ENCODE data around the gene LYL1.

The LYL1 gene

GRCh38 chr19:13053761-13054625 lies 48.7 kb downstream of the LYL1 start:
- FAIRE-seq (no peak), DNase-seq (ENCODE audit: insufficient read length, low spot score) (no peak)
- TF ChIP-seq SPI1 (IDR thresholded peaks at IDR 0.05; ENCODE audit: low read depth, low read length): no peak

GRCh38 chr19:13053238-13053637 lies 49.4 kb downstream of the LYL1 start:
- TF ChIP-seq POLR2AphosphoS5 (IDR thresholded peaks at IDR 0.05; ENCODE audit: low read depth, low read length) (no peak), POLR2A (IDR thresholded peaks at IDR 0.05; ENCODE audit: low read depth, low read length) (no peak), SPI1 (IDR thresholded peaks at IDR 0.05; ENCODE audit: low read depth, low read length) (no peak), PAX5 (IDR thresholded peaks at IDR 0.05; ENCODE audit: insufficient read depth, low read length, severe bottlenecking) (no peak)
- no peak for DNase-seq (ENCODE audit: insufficient read length, low spot score)
- no peak for FAIRE-seq

- no peak for DNase-seq (ENCODE audit: insufficient read length, low spot score)
- no peak for FAIRE-seq
- TF ChIP-seq SPI1 (IDR thresholded peaks at IDR 0.05; ENCODE audit: low read depth, low read length) (no peak), POU2F2 (IDR thresholded peaks at IDR 0.05; ENCODE audit: low read depth, low read length) (no peak), POLR2A (IDR thresholded peaks at IDR 0.05; ENCODE audit: low read depth, low read length) (no peak), TAF1 (IDR thresholded peaks at IDR 0.05; ENCODE audit: low read depth, low read length) (no peak), POLR2AphosphoS5 (IDR thresholded peaks at IDR 0.05; ENCODE audit: low read depth, low read length) (no peak), PAX5 (IDR thresholded peaks at IDR 0.05; ENCODE audit: insufficient read depth, low read length, severe bottlenecking) (no peak)
These were observed 50.0 kb downstream of the LYL1 start for GRCh38 chr19:13052447-13053175.

GRCh38 chr19:13051557-13052165 lies 51.0 kb downstream of the LYL1 start:
- TF ChIP-seq POU2F2 (IDR thresholded peaks at IDR 0.05; ENCODE audit: low read depth, low read length) (no peak), PAX5 (IDR thresholded peaks at IDR 0.05; ENCODE audit: insufficient read depth, low read length, severe bottlenecking) (no peak), POLR2AphosphoS5 (IDR thresholded peaks at IDR 0.05; ENCODE audit: low read depth, low read length) (no peak), TAF1 (IDR thresholded peaks at IDR 0.05; ENCODE audit: low read depth, low read length) (no peak), SPI1 (IDR thresholded peaks at IDR 0.05; ENCODE audit: low read depth, low read length) (no peak), POLR2A (IDR thresholded peaks at IDR 0.05; ENCODE audit: low read depth, low read length) (no peak)
- DNase-seq (ENCODE audit: insufficient read length, low spot score) (no peak), FAIRE-seq (no peak)

- TF ChIP-seq PAX5 (IDR thresholded peaks at IDR 0.05; ENCODE audit: insufficient read depth, low read length, severe bottlenecking): no peak
- no peak for TF ChIP-seq TAF1 (IDR thresholded peaks at IDR 0.05; ENCODE audit: low read depth, low read length)
- TF ChIP-seq POLR2A (IDR thresholded peaks at IDR 0.05; ENCODE audit: low read depth, low read length): no peak
- TF ChIP-seq POU2F2 (IDR thresholded peaks at IDR 0.05; ENCODE audit: low read depth, low read length): no peak
- TF ChIP-seq POLR2AphosphoS5 (IDR thresholded peaks at IDR 0.05; ENCODE audit: low read depth, low read length): no peak
- no peak for TF ChIP-seq SPI1 (IDR thresholded peaks at IDR 0.05; ENCODE audit: low read depth, low read length)
- no peak for FAIRE-seq
- DNase-seq (ENCODE audit: insufficient read length, low spot score): no peak
These were observed 52.4 kb downstream of the LYL1 start for GRCh38 chr19:13050274-13050673.

All from GM12891 (cell line).